Tongue (tissue), 2 donors: ENCODE results near the gene BTG1. TPM values are rescaled to one million over a fixed set of nuclear protein-coding genes. Genes with fewer than 3 reads are reported as not detected.
"Not testable (repeated sequence)": the region's sequence is repeated elsewhere in the genome, so short reads cannot be mapped to it uniquely, and the experiment has no call there.

Experiments used
- DNase-seq: peaks from one replicate; pipeline ENCODE4 v3.0.0-alpha.2; 2015
- total RNA-seq: library from RNA; depleted of rRNA; stranded (reverse); fragments of >200 nt; gene quantifications from one replicate; pipeline ENCODE4 v1.2.3, GENCODE V29; 2014

Gene BTG1
- total RNA-seq, 1 donor from 2014 or later = 31.6 TPM

DNA sequence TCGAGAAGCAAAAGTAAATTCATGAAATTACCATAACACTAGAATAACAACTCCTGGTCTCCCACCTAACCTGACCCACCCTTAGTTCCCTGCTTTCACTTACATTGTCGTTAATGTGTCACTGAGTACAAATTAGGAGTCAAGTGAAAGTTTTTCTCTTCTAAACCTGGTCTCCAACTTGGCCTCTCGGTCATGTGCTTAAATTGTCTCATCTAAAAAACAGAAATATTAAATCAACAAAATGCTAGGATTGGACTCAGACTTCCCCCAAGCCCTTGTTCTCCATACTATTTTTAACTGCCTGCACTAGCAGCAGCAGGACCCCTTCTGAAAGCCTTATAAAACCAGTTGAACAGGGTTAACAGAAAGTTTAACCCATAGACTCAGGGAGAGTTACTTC, 1.8 kb upstream of the BTG1 start:
- peak; percentile 59 for DNase-seq

DNA sequence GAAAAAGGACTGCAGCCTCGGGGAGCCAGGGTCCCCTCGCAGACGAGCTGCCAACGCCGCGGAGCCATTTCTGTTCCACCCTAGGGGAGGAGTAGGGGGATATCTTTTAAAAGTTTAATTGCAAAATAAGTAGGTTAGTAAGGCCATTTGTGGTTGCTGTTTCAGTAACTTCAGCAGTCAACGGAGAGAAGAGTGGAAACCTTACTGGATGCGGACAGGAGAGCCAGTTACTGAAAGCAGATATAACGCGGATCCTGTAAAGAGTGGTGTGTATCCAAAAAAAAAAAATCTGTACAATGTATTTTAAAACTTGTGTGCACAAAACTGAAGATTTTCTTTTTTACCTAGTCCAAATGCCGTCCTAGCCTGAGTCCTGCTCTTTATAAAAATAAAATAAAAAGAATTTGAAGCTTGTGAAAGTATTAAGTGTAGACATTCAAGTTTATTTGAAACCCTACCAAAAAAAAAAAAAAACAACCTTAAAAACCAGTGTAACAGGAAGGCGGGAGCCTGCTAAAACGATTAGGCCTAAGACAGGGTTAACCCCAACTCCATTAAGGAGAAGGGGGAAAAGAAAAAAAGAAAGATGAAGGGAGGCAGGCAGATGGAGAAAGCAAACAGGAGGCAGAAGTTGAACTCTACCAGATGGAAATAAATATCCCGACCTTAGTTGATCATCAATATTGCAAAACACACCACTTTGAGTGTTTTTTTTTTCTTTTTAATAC, 1.0 kb upstream of the BTG1 start:
- DNase-seq = peak; percentile 67

DNA sequence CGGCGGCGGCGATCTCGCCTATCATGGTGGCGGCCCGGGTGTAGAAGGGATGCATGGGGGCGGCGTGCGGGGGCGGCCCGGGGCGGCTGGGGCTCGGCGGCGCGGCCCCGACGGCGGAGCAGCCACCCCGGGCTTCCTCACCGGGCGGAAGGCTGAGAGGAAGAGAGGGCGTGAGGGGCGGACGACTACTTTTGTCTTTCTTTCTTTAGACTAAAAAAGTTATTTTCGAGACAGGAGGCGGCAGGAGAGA, 240 bp downstream of the BTG1 start:
- no peak for DNase-seq

DNA sequence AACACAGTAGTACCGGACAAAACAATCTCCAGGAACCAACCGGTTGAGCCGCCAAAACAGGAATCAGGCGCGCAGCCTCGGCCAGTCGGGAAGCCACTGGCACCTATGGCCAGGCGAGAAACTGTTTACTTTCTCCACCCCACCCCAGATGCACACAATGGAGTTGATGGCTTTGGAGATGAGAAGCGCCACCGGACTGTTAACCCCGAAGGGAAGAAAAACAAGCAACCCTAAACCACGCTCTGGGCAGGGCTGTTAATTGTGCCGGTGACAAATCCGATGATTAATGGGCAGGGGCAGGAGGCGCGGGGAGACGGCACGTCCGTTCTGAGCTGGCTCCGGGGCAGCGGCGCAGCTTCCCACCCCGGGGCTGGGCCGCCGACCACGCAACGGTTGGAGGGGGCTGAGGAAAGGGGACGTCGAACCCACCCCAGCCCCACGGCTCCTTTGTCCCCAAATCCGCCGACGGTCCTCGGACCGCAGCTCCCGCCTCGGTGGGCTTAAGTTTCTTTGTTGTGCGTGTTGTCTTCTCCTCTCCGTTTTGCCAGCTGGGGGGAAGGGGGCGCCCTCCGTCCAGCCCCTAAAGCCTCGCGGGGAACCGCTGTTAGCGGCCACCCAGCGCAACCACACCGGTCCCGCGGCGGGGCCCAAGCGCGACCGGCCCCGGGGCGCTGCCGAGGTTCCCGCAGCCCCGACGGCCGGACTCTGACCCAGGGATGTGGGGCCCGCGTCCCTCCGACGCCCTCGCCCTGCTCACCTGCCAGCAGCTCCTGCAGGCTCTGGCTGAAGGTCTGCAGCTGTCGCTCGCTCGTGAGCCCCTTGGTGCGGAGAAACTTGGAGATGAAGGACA, 790 bp downstream of the BTG1 start:
- DNase-seq = peak; percentile 67

DNA sequence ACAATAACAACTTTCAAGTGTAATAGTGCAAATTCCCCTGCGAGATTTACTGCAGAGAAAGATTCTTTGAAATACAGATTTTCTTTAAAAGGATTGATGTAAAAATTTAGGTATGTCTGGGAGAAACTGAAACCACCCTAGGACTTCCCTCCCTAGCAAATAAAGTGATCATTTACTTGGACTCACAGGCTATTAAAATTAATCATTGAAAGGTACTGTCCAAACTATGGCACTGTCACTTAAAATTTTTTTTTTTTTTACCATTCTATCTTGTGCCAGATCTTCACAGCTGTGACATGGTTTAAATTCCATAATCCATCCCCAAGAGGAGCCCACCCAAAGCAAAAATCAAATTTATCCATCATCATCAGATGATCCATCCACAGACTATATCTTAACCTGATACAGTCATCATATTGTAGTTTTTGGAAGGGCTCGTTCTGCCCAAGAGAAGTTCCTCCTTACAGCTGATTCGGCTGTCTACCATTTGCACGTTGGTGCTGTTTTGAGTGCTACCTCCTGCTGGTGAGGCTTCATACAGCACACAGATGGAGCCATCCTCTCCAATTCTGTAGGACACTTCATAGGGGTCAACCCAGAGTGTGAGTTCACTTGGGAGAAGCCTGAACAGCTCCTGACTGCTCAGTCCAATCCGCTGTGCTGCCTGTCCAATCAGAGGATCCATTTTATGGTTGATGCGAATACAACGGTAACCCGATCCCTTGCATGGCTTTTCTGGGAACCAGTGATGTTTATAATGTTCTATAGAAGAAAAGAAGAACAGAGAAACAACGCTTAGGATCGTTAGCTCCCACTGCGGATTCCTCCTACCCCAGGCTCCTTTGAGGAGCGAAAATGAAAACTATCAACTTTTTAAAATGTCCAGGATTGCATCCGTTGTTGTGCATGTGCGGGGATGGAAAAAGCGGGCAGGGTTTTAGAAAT, 1.7 kb downstream of the BTG1 start:
- peak; percentile 95 for DNase-seq

DNA sequence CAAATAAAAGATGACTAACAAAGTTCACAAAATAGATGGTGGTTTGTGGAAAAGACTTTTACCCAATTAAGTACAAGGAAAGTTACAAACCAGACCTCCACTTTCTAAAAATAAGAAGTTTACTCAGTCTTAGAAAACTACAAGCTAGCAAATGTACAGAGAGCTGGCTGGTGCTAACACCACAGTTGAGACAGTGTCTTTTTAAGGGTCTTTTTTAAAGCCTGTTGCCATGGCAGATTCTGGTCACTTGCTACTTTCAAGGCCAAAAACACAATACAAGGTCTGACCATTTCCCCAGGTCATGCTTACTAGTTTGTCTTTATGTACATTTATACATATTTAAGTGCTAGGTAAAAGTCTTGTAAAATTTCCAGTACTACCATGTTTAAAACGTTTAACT, 2.4 kb downstream of the BTG1 start:
- peak; percentile 46 for DNase-seq

DNA sequence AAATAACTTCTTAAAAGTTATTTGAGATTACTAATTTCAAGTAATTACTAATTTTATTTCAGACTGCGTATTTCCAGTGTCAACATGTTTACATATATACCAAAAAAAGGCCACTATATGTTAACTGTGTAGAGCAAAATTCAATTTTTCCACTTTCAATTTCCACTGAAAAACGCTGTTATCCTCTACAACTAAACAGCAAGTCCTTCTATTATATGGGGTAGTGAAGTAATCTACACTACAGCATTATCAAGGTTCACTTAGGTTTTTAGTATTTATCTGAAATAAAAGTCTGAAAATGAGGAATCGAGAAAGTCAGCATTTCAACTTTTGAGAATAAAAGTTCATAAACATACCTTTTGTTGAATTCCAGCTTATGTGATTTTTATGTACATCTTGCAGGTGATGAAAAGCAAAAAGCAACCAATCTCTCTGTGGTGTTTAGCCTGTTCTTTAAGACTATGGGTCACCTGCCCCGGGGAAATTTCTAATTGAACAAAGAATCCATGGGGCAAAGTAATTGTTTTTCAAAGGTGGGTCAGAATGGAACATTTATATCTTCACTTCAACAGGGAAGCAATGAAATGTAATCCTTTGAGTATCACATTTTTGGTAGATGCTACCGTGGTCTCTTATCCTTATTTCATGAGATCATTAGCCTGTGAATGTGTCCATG, 3.3 kb downstream of the BTG1 start:
- peak; percentile 34 for DNase-seq

DNA sequence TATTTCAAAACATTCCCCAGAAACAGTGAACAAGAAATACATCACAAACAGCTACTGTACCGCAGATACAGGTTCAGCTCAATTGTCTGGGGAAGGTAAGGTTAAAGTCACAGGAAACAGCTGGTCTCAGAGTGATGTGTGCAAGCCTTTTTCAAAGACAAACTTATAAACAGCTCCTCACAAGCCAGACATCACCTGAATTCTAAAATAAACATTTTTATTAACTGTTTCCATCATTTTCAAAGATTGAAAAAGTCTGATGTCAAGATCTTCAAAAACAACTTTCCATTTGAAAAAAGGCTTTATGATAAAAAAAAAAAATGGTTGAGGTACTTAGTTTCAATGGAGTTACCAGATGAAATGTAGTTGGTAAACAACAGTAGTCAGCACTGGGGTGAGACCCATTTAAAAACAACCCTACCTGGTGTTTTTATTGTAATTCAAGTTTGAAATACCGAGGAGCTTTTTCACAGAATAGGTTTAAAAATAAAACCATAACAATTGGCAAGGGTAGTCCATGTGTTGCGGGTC, 4.0 kb downstream of the BTG1 start:
- DNase-seq = peak; percentile 65

DNA sequence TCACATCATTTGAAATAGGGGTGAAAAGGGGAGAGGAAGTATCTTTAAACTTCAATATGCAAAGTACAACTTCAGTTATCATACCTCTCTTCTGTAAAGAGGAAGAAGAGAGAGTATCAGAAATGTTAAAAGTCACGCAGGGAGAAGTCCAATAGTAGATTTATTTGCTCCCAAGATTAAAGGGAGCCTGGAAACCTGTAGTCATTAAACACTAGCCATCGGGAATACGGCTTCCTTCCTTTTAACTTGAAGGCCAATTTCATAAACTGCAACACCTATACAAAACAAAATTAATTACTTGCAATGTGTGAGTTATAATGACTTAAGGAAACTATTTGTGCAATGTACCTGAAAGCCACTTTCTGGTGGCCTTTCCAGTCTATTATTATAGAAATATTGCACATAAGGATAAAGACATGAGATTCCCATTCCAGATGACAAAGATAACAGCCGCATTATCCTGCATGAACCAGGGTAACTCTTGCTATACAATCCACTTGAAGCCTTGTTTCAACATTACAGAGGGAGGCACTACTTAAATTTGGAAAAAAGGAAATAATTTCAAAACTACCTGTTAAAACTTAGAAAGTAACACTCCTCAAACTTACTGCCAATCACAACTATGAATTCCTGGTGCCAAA, 4.6 kb downstream of the BTG1 start:
- peak; percentile 31 for DNase-seq

DNA sequence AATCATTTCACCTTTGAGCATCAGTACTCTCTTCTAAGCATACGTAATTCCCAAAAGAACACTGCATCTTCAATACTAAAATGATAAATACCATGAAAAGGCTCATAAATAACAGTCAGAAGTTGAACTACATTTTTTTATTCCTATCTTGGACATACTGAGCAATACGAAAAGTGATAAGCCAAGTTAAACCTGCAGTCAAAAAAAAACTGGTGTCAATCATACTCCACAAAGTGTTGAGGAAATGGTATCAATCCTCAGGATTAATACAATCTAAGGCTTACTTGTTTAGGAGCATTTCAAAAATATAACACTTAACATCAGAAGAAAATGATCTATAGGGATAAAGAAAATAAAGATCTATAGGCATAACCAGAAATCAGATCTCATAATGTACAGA, 5.5 kb downstream of the BTG1 start:
- DNase-seq = no peak

DNA sequence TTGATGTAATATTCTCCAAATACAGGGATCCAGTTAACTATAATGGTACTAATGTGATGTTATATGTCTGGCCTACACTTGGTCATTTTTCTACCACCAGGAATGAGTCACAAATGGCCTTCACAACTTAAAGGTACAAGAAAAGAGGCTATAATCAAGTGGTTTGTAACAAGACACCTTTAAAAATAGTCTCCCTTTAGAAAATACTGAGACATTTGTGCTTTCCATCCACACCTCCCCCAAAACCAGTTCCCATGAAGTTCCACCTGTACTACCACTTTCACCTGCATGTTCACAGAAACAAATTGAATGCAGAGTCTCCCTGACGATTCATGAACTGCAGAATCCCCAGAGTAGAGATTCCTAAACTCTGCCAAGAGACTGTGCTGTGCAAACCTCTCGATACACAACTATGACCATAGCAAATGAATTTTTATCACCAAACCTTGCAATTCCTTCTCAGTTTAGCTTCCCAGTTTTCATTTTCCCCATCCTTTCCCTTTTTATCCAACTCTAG, 6.0 kb downstream of the BTG1 start:
- DNase-seq = peak; percentile 45

DNA sequence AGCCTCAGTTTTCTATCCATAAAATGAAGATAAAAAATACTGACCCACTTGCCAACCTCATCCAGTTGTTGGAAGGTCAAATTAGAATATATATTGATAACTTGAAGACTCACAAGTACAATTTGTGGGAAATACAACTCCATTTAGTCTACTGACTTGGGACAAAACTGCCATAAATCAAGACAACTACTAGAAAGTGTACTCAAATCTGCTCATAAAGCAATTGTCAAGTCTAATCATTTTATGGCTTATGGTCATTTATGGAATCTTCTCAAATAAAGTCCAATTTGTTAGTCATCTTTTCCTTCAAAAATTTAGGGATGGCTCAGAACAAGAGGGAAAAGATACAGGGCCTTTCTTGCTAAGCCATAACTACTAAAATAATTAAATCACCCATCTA, 7.0 kb downstream of the BTG1 start:
- no peak for DNase-seq

DNA sequence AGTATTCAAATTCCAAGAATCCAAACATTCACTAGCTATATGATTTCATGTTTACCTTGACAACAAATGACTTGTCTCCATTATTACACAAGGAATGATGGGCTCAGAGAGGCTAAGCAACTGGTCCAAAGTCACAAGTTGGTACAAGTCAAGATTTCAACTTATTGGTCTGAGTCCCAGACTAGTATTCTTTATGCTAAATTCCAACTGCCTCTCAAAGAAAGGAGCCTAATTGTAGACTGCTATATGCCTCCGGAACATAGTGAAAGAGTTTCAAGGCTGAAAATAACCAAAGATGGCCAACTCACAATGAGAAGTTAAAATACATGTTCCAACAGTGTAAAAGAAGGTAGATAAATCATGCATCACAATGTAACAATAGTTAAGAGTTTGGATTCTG, 7.5 kb downstream of the BTG1 start:
- DNase-seq = peak; percentile 20

DNA sequence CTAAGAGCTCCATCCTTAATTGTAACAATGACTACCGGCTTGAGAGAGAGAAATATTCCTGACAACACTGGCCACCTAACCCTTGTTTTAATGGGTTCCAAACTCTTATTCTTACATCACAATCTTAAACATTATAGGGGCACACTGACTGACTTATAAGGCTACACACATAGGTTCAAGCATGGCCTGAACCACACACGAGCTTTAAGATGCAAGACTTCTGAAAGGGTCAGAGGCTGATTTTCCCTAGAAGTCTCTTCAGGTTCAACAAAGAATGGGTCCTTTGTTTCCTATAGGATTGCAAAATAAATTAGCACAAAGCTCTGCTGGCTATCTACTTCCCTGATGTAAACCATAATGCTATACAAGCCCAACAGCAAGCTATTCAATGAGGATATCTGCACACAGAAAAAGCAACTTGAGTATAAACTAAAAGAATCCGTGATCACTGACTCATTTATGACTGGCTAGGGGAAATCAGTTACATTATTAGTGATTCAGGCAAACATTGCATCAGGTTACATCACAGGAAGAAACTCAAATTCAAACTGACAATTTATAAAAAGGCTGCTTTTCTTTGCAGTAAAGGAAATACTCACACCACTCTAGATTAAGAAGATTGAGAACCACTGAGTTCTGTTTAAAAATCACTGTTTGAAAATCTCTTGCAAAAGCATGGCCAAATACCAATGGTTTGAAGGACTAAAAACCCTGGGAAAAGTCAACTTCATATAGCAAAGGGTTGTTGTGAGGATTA, 8.5 kb downstream of the BTG1 start:
- peak; percentile 28 for DNase-seq

DNA sequence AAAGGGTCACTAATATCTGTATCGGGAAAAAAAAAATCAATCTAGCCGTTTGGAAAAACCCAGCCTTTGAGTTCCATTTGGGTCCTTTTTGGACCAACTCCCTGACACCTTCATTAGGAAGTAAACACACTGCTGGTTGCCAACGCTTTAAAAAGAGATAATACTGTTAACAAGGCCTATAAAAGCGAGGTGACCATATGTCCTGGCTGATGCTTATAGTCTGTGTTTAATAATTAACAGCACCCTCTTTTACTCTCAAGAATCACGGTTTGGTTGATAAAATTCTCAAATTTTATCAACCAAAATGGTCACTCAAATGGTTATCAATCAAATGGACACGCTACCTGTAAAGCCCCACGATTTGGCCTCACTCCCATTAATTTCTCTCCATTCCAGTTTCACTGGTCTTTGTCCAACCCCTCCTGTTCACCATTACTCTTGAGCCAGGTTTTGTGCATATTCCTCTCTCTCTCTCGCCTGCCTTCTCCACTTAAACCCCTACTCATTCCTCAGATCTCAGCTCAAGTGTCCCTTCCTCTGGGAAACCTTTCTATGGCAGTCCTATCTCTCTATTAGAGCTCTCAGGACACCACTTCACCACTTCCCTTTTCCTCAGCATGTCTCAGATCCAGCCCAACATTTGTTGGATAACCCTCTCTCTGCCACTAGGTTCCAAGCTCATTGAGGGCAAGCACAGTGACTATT, 9.5 kb downstream of the BTG1 start:
- no peak for DNase-seq

DNA sequence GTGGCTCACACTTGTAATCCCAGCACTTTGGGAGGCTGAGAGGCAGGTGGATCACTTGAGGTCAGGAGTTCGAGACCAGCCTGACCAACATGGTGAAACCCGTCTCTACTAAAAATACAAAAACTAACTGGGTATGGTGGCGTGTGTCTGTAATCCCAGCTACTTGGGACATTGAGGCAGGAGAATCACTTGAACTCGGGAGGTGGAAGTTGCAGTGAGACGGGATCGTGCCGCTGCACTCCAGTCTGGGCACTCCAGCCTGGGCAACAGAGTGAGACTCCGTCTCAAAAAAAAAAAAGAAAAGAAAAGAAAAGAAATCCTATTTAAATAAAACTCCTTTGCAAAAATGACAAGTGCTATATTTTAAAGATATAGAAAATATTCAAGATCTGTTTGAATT, 10.1 kb downstream of the BTG1 start:
- DNase-seq = not testable (repeated sequence)

DNA sequence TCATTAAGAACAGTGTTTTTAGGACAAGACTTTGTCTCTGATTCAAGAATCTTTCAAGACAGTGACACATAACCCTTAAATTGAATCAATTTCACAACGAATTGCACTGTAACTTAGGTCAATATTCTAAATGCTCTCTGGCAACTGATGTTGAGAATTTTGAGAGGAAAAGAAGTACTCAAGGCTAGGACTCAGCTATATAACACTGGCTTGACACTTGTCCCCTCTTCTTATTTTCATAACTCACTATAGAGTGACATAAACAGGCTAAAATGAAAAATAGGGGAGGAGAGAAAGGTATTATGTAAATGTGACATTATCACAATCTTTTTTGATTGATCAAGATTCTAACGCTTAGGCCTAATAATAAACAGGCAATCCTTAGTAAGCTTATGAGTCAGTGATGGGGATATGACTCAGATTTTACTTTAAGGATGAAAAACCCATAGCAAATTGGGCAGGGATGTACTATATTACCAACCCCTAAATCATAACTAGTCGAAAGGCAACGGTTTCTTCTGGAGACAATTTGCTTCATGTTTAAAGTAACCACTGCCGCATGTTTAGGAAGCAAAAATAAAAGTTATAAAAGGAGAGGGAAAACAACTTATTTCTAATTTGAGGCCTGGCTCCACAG, 10.9 kb downstream of the BTG1 start:
- DNase-seq = no peak

DNA sequence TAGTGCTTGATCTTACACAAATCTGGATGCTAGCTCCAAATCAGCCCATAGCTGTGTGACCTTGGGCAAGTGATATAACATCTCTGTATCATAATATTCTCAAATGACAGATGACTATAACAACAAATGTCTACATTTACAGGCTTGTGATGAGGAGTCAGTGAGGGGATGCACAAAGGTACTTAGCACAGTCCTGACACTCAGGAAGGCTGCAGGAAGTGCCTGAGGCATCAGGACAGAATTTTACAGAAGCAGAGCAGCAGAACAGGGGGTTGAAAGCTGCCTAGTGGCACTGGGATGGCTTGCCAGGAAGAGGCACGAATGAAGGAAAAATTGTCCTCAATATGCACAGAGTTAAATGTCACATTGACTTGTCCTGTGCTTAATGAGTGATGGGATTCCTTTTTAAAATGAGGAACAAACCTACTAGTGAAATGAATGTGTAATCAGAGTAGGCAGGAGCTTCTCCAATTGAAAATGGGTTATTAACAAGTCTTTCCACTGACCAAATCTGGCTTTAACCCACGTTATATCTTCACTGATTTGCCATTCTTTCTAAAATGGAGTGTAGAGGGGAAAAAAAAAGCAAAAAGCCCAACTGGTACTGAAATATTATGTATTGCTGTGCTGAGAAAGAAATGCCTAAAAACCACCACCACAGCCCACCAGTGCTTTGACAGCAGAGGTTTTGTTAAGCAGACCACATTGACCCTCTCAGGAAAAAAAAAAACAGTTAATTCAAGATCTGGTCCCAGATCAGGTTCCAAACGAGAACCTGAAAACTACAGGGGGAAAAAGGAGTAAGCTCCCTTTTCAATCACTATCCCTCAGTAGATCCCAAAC, 11.6 kb downstream of the BTG1 start:
- no peak for DNase-seq
